ENCODE measurements around the gene PADI4. TPM values are rescaled to one million over a fixed set of nuclear protein-coding genes. Genes with fewer than 3 reads are reported as not detected.

The PADI4 gene
- total and polyA plus RNA-seq, 2 donors (not counting 3 experiments of a cell fraction or from before 2014, with no cell fraction given): not detected

DNA sequence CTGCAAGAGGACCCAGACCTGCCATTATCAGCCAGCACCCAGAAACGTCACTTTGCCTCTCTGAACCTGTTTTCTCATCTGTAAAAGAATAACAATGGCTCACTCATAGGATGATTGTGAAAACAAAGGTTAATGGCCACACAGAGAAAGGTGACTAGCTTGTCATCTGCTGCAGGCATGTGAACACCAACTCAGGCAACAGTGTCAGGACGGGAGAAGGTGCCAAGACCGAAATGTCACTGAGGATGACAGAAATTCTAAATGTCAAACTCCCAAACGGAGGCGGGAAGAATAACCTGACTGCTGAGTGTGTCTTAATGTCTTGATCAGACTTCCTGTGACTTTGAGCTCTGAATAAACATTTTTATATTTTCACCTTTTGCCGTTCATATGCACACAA lies 10.3 kb downstream of the PADI4 start:
- H3K79me2 ChIP-seq (ENCODE audit: control insufficient read depth, insufficient read depth, low read length): no peaks in the 10 kb centered on the region
- H3K9ac ChIP-seq (replicated peaks; ENCODE audit: extremely low read depth, insufficient read depth, low read length): no peak overlapping the region
- no peak overlapping the region for H2AFZ ChIP-seq (ENCODE audit: low read depth, low read length)
- no peaks in the 10 kb centered on the region for H3K9me1 ChIP-seq (replicated peaks; ENCODE audit: control insufficient read depth, extremely low read depth, insufficient read depth, low read length)
- H3K4me2 ChIP-seq (ENCODE audit: insufficient read depth, low read length): no peak overlapping the region
- dilution Hi-C loops (cut with MboI; ENCODE audit: extremely low pct_ligation_motif_present, low sequenced_read_pairs) (no loop called here), intact Hi-C loops (cut with micrococcal nuclease) (no loop called here)
- H3K9me3 ChIP-seq (replicated peaks; ENCODE audit: control insufficient read depth, insufficient read depth, low read length): no peaks in the 10 kb centered on the region
- no peaks in the 10 kb centered on the region for H3K4me1 ChIP-seq (ENCODE audit: control insufficient read depth, extremely low read depth, insufficient read depth, low read length)
- no peak overlapping the region for H3K27ac ChIP-seq (ENCODE audit: insufficient read depth, low read depth, low read length)
- H3K27me3 ChIP-seq (ENCODE audit: control insufficient read depth in 2 of 2, insufficient read depth in 2 of 2, low read length in 2 of 2): no peaks in the 10 kb centered on the region
- no peak overlapping the region for H3K4me3 ChIP-seq (replicated peaks in 1 of 3; ENCODE audit: insufficient read depth in 1 of 3, low read depth in 1 of 3, low read length in 3 of 3)
- H4K20me1 ChIP-seq (replicated peaks; ENCODE audit: control insufficient read depth, extremely low read depth, insufficient read depth, low read length): no peaks in the 10 kb centered on the region
- H3K36me3 ChIP-seq (ENCODE audit: control insufficient read depth in 2 of 2, extremely low read depth in 1 of 2, insufficient read depth in 2 of 2, low read length in 2 of 2): no peaks in the 10 kb centered on the region
- FAIRE-seq: no peak
- no peak for TF ChIP-seq MYC (IDR thresholded peaks at IDR 0.05; ENCODE audit: low read depth, low read length)
- no peak for TF ChIP-seq EZH2 (IDR thresholded peaks at IDR 0.05; ENCODE audit: borderline replicate concordance, low read depth, low read length, severe bottlenecking)
- no peak for TF ChIP-seq POLR2A (IDR thresholded peaks at IDR 0.05; ENCODE audit: low read depth, low read length)
- TF ChIP-seq MAX (IDR thresholded peaks at IDR 0.05; ENCODE audit: insufficient read depth, insufficient read length): no peak
- no peak for TF ChIP-seq POLR2AphosphoS5 (IDR thresholded peaks at IDR 0.05; ENCODE audit: insufficient read depth, low read depth, low read length)
- TF ChIP-seq, protein P1, sequence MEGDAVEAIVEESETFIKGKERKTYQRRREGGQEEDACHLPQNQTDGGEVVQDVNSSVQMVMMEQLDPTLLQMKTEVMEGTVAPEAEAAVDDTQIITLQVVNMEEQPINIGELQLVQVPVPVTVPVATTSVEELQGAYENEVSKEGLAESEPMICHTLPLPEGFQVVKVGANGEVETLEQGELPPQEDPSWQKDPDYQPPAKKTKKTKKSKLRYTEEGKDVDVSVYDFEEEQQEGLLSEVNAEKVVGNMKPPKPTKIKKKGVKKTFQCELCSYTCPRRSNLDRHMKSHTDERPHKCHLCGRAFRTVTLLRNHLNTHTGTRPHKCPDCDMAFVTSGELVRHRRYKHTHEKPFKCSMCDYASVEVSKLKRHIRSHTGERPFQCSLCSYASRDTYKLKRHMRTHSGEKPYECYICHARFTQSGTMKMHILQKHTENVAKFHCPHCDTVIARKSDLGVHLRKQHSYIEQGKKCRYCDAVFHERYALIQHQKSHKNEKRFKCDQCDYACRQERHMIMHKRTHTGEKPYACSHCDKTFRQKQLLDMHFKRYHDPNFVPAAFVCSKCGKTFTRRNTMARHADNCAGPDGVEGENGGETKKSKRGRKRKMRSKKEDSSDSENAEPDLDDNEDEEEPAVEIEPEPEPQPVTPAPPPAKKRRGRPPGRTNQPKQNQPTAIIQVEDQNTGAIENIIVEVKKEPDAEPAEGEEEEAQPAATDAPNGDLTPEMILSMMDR (IDR thresholded peaks at IDR 0.05; ENCODE audit: extremely low read depth in 1 of 2, insufficient read depth in 1 of 2, low read depth in 1 of 2, low read length in 2 of 2): no peak
- TF ChIP-seq JUN (IDR thresholded peaks at IDR 0.05; ENCODE audit: borderline replicate concordance, insufficient read depth, insufficient read length, low read depth): no peak
- no peak for TF ChIP-seq FOS (IDR thresholded peaks at IDR 0.05; ENCODE audit: borderline replicate concordance, insufficient read depth, low read length)
- TF ChIP-seq GATA2 (IDR thresholded peaks at IDR 0.05; ENCODE audit: insufficient read depth, insufficient read length, low read depth, low read length): no peak
- no peak for DNase-seq (ENCODE audit: low read depth, low spot score)
- no TSS peak for BruUV-seq (replicated peaks)
- ChIA-PET CTCF (no interaction called here), POLR2A (no interaction called here)
